Endothelial cell of umbilical vein (primary cell): ENCODE measurements around the gene ZBED5. TPM values are rescaled to one million over a fixed set of nuclear protein-coding genes. Genes with fewer than 3 reads are reported as not detected.

Source experiments
- BruUV-seq: library from RNA; stranded (reverse); fragments of 400-500 nt; replicated peaks from 2 replicates; lab custom pipeline; 2021; lab: Mats Ljungman, UMichigan
- CTCF ChIA-PET: fragments of 300-600, 350-600 bp; sonication (Branson Sonifier 250); formaldehyde crosslinking; loops from one replicate; lab custom pipeline; 2021; ENCODE audit warnings: antibody characterized with exemption, inconsistent platforms; lab: Charles Lee
- POLR2A ChIA-PET: fragments of 300-600, 350-600 bp; sonication (Branson Sonifier 250); formaldehyde crosslinking; loops from one replicate; lab custom pipeline; 2021; ENCODE audit warnings: antibody characterized with exemption, inconsistent platforms; lab: Charles Lee
- DNase-seq: peaks from one replicate; pipeline ENCODE4 v3.0.0-alpha.2; 2011; ENCODE audit warnings: low read depth, low spot score
- FAIRE-seq: peaks from 2 replicates; lab custom pipeline; 2011; peaks lifted over from hg19 to GRCh38; lab: Jason Lieb, UNC
- H2AFZ ChIP-seq: 2 replicates; pipeline ENCODE4 v1.6.0; 2012; ENCODE audit warnings: low read depth, low read length, control low read depth, inconsistent platforms
- H3K27ac ChIP-seq: 2 replicates; pipeline ENCODE4 v1.5.1; 2011; ENCODE audit warnings: low read depth, mild to moderate bottlenecking, control low read depth, low read length, moderate library complexity; ENCODE audit not compliant: insufficient read depth
- H3K27me3 ChIP-seq, 2 experiments: 2 replicates each; pipeline versions ENCODE4 v1.6.0 to v1.6.1; 2011; ENCODE audit warnings: low read length in 2 of 2, mixed read lengths in 1 of 2; ENCODE audit not compliant: control insufficient read depth in 2 of 2, insufficient read depth in 2 of 2
- H3K36me3 ChIP-seq, 2 experiments: 2 replicates in 1 of 2; 3 replicates in 1 of 2; pipeline ENCODE4 v1.5.1; 2011; ENCODE audit warnings: low read length in 2 of 2, mild to moderate bottlenecking in 1 of 2, moderate library complexity in 1 of 2; ENCODE audit not compliant: control insufficient read depth in 2 of 2, insufficient read depth in 2 of 2; ENCODE audit errors: extremely low read depth in 1 of 2
- H3K4me1 ChIP-seq: 3 replicates; pipeline ENCODE4 v1.5.1; 2011; ENCODE audit warnings: mild to moderate bottlenecking, low read length; ENCODE audit not compliant: control insufficient read depth, insufficient read depth; ENCODE audit errors: extremely low read depth
- H3K4me2 ChIP-seq: 2 replicates; pipeline ENCODE4 v1.6.1; 2011; ENCODE audit warnings: low read length, control low read depth, mixed read lengths; ENCODE audit not compliant: insufficient read depth
- H3K4me3 ChIP-seq, 3 experiments: fragments of 200-600 bp in 1 of 3; sonication (generic), shearing (Covaris generic) in 1 of 3; replicated peaks in 1 of 3; 2 replicates each; pipeline ENCODE4 v1.5.1; 2011 to 2016; ENCODE audit warnings: control low read depth in 3 of 3, low read length in 3 of 3, mild to moderate bottlenecking in 2 of 3, inconsistent platforms in 1 of 3, low read depth in 1 of 3, moderate library complexity in 1 of 3; ENCODE audit not compliant: insufficient read depth in 1 of 3
- H3K79me2 ChIP-seq: 2 replicates; pipeline ENCODE4 v1.6.0; 2012; ENCODE audit warnings: low read length, inconsistent platforms; ENCODE audit not compliant: control insufficient read depth, insufficient read depth
- H3K9ac ChIP-seq: replicated peaks from 2 replicates; pipeline ENCODE3; 2011; ENCODE audit warnings: low read length, control low read depth; ENCODE audit not compliant: insufficient read depth; ENCODE audit errors: extremely low read depth
- H3K9me1 ChIP-seq: replicated peaks from 3 replicates; pipeline ENCODE4 v1.6.0; 2011; ENCODE audit warnings: mild to moderate bottlenecking, low read length; ENCODE audit not compliant: control insufficient read depth, insufficient read depth; ENCODE audit errors: extremely low read depth
- H3K9me3 ChIP-seq: replicated peaks from 2 replicates; pipeline ENCODE4 v1.5.1; 2012; ENCODE audit warnings: low read length, inconsistent platforms; ENCODE audit not compliant: control insufficient read depth, insufficient read depth
- H4K20me1 ChIP-seq: replicated peaks from 2 replicates; pipeline ENCODE3; 2011; ENCODE audit warnings: mild to moderate bottlenecking, low read length; ENCODE audit not compliant: control insufficient read depth, insufficient read depth; ENCODE audit errors: extremely low read depth
- CTCF ChIP-seq, 2 donors: IDR thresholded peaks; 1 replicate in 1 of 2; 2 replicates in 1 of 2; pipeline ENCODE4 v1.5.1; 2011; ENCODE audit warnings: low read length in 2 of 2, mild to moderate bottlenecking in 2 of 2, moderate library complexity in 2 of 2, control low read depth in 1 of 2, inconsistent platforms in 1 of 2, low read depth in 1 of 2; ENCODE audit not compliant: insufficient read depth in 1 of 2; ENCODE audit errors: extremely low read depth in 1 of 2
- EZH2 ChIP-seq: IDR thresholded peaks from 2 replicates; pipeline ENCODE4 v1.6.1; 2012; ENCODE audit warnings: borderline replicate concordance, low read depth, mild to moderate bottlenecking, moderate library complexity, low read length, inconsistent platforms; ENCODE audit not compliant: severe bottlenecking
- FOS ChIP-seq: IDR thresholded peaks from 2 replicates; pipeline ENCODE4 v1.6.1; 2011; ENCODE audit warnings: mild to moderate bottlenecking, low read length, moderate library complexity, borderline replicate concordance; ENCODE audit not compliant: insufficient read depth
- GATA2 ChIP-seq: IDR thresholded peaks from 2 replicates; pipeline ENCODE4 v1.7.0; 2011; ENCODE audit warnings: low read depth, mild to moderate bottlenecking, moderate library complexity, mixed read lengths, low read length; ENCODE audit not compliant: insufficient read length, insufficient read depth
- JUN ChIP-seq: IDR thresholded peaks from 2 replicates; pipeline ENCODE4 v1.6.1; 2011; ENCODE audit warnings: borderline replicate concordance, low read depth; ENCODE audit not compliant: insufficient read length, insufficient read depth
- MAX ChIP-seq: IDR thresholded peaks from 2 replicates; pipeline ENCODE4 v1.6.1; 2011; ENCODE audit not compliant: insufficient read depth, insufficient read length
- MYC ChIP-seq: IDR thresholded peaks from one replicate; pipeline ENCODE4 v1.6.1; 2011; ENCODE audit warnings: mild to moderate bottlenecking, low read depth, low read length
- POLR2A ChIP-seq: IDR thresholded peaks from 2 replicates; pipeline ENCODE4 v1.6.1; 2012; ENCODE audit warnings: low read depth, mild to moderate bottlenecking, control low read depth, low read length
- POLR2AphosphoS5 ChIP-seq: IDR thresholded peaks from 2 replicates; pipeline ENCODE4 v1.6.1; 2012; ENCODE audit warnings: low read depth, mild to moderate bottlenecking, control low read depth, low read length, moderate library complexity; ENCODE audit not compliant: insufficient read depth
- dilution Hi-C: fragments of 300-500 bp; cut with MboI; formaldehyde crosslinking; loops from one replicate; pipeline ENCODE4 v1.15.0; 2019; ENCODE audit warnings: low sequenced_read_pairs; ENCODE audit not compliant: extremely low pct_ligation_motif_present
- intact Hi-C: fragments of 100-400 bp; cut with micrococcal nuclease; formaldehyde crosslinking; loops from one replicate; pipeline ENCODE4 v1.10.0; 2022
- polyA plus RNA-seq, 4 experiments: library from polyadenylated mRNA; depleted of rRNA in 3 of 4; stranded (reverse) in 3 of 4; unstranded in 1 of 4; fragments of >200 nt; gene quantifications; 2 replicates each; pipeline versions ENCODE4 v1.2.1 to v1.2.3, GENCODE V29; 2011 to 2012; ENCODE audit warnings: missing spikeins in 1 of 4
- total RNA-seq: library from RNA; stranded (reverse); gene quantifications from 2 replicates; pipeline ENCODE4 v1.2.3, GENCODE V29; 2021

Gene ZBED5
- total and polyA plus RNA-seq, 2 donors (not counting 3 experiments of a cell fraction or from before 2014, with no cell fraction given) = 41.2 to 59.4 TPM

- Histone ChIP-seq H3K9ac (no peak overlapping the region), H3K27ac (no peak overlapping the region), H3K4me2 (no peak overlapping the region), H3K4me1 (no peaks in the 10 kb centered on the region), H2AFZ (no peak overlapping the region), H3K4me3 (no peak overlapping the region), H3K36me3 (no peaks in the 10 kb centered on the region), H3K9me1 (no peaks in the 10 kb centered on the region), H3K27me3 (no peaks in the 10 kb centered on the region), H3K79me2 (no peaks in the 10 kb centered on the region), H4K20me1 (no peaks in the 10 kb centered on the region), H3K9me3 (no peaks in the 10 kb centered on the region)
- TF ChIP-seq POLR2AphosphoS5 (no peak), POLR2A (no peak)
- BruUV-seq = no TSS peak
- dilution Hi-C loops = no loop called here
- ChIA-PET CTCF (interaction anchor here (0.9 to 2.7 kb wide), 4 partner anchors 10 to 190 kb away, joined by 3 to 13 read pairs (median 5); no protein-coding TSS in a partner anchor), POLR2A (interaction anchor here (1.3 kb wide), 1 partner anchor 30 kb away, joined by 5 read pairs; the partner anchor contains the start of gene EIF4G2)
- FAIRE-seq (no peak), DNase-seq (no peak)
- intact Hi-C loops = no loop called here
Observed at GRCh38 chr11:10838881-10839280, 19.0 kb downstream of the ZBED5 start.

GRCh38 chr11:10838083-10838482 lies 19.8 kb downstream of the ZBED5 start:
- DNase-seq (no peak), FAIRE-seq (no peak)
- Histone ChIP-seq H3K9me1 (no peaks in the 10 kb centered on the region), H3K4me3 (no peak overlapping the region), H4K20me1 (no peaks in the 10 kb centered on the region), H3K79me2 (no peaks in the 10 kb centered on the region), H3K4me1 (no peaks in the 10 kb centered on the region), H3K9me3 (no peaks in the 10 kb centered on the region), H3K27me3 (no peaks in the 10 kb centered on the region), H3K27ac (no peak overlapping the region), H3K9ac (no peak overlapping the region), H2AFZ (no peak overlapping the region), H3K4me2 (no peak overlapping the region), H3K36me3 (no peaks in the 10 kb centered on the region)
- dilution Hi-C loops = no loop called here
- intact Hi-C loops = no loop called here
- no peak for TF ChIP-seq JUN
- no peak for TF ChIP-seq CTCF (IDR thresholded peaks at IDR 0.05; ENCODE audit: extremely low read depth in 1 of 2, insufficient read depth in 1 of 2, low read depth in 1 of 2, low read length in 2 of 2)
- no peak for TF ChIP-seq GATA2
- no peak for TF ChIP-seq POLR2A
- no peak for TF ChIP-seq FOS
- TF ChIP-seq MYC = no peak
- no peak for TF ChIP-seq EZH2
- TF ChIP-seq POLR2AphosphoS5 = no peak
- no peak for TF ChIP-seq MAX
- no TSS peak for BruUV-seq
- POLR2A ChIA-PET = interaction anchor here (1.3 kb wide), 1 partner anchor 29 kb away, joined by 5 read pairs; the partner anchor contains the start of gene EIF4G2
- CTCF ChIA-PET = interaction anchor here (0.9 to 2.7 kb wide), 6 partner anchors 10 to 190 kb away, joined by 3 to 13 read pairs (median 4); no protein-coding TSS in a partner anchor
